Chondrocyte (in vitro differentiated cells): Measurements from ENCODE around the gene NDST3. TPM values are rescaled to one million over a fixed set of nuclear protein-coding genes. Genes with fewer than 3 reads are reported as not detected.

Source experiments
- DNase-seq: peaks from one replicate; pipeline ENCODE4 v3.0.0; 2021; ENCODE audit warnings: mixed read lengths, low spot score
- H3K27ac Mint-ChIP-seq: one replicate; pipeline ENCODE4 v1.8.0; 2021; ENCODE audit warnings: mild to moderate bottlenecking, moderate library complexity, mixed read lengths; ENCODE audit not compliant: unreplicated experiment
- H3K27me3 Mint-ChIP-seq: 2 replicates; pipeline ENCODE4 v1.8.0; 2021; ENCODE audit warnings: low read depth, mixed read lengths
- H3K36me3 Mint-ChIP-seq: 2 replicates; pipeline ENCODE4 v1.8.0; 2021; ENCODE audit warnings: low read depth, mixed read lengths
- H3K4me1 Mint-ChIP-seq: 2 replicates; pipeline ENCODE4 v1.8.0; 2021; ENCODE audit warnings: low read depth, mild to moderate bottlenecking, mixed read lengths
- H3K4me3 Mint-ChIP-seq: one replicate; pipeline ENCODE4 v1.8.0; 2021; ENCODE audit warnings: mild to moderate bottlenecking, moderate library complexity, mixed read lengths; ENCODE audit not compliant: unreplicated experiment
- H3K9me3 Mint-ChIP-seq: 2 replicates; pipeline ENCODE4 v1.8.0; 2021; ENCODE audit warnings: low read depth, mixed read lengths
- total RNA-seq: library from RNA; stranded (reverse); gene quantifications from 3 replicates; pipeline ENCODE4 v1.2.1, GENCODE V29; 2021
- TF ChIP-seq, protein P1 (sequence below): fragments of 200-600 bp; sonication (generic); IDR thresholded peaks from 2 replicates; pipeline ENCODE4 v1.5.0; 2021; ENCODE audit warnings: antibody characterized with exemption, mild to moderate bottlenecking, moderate library complexity

Gene NDST3
- total RNA-seq, 1 donor from 2014 or later: 1.3 TPM

DNA sequence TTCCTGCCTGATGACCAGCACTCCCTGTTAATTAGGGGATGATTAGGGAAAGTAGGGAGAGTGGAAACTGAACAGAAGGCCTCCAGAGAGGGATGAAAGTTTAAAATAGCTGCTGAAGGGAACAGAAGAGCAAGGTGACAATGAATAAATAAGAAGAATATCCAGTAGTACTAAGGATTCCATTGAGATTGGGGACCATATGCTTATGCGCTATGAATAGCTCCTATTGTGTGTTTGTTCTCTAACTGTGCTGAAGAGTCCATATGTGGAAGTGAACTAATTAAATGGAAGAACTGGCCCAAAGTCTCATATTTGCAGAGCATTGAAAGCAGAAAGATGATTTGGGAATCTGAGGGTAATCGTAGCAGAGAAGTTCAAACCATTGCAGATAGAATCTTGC lies 181.5 kb downstream of the NDST3 start:
- no peak for DNase-seq
- no peaks in the 10 kb centered on the region for H3K4me1 Mint-ChIP-seq
- TF ChIP-seq, protein P1, sequence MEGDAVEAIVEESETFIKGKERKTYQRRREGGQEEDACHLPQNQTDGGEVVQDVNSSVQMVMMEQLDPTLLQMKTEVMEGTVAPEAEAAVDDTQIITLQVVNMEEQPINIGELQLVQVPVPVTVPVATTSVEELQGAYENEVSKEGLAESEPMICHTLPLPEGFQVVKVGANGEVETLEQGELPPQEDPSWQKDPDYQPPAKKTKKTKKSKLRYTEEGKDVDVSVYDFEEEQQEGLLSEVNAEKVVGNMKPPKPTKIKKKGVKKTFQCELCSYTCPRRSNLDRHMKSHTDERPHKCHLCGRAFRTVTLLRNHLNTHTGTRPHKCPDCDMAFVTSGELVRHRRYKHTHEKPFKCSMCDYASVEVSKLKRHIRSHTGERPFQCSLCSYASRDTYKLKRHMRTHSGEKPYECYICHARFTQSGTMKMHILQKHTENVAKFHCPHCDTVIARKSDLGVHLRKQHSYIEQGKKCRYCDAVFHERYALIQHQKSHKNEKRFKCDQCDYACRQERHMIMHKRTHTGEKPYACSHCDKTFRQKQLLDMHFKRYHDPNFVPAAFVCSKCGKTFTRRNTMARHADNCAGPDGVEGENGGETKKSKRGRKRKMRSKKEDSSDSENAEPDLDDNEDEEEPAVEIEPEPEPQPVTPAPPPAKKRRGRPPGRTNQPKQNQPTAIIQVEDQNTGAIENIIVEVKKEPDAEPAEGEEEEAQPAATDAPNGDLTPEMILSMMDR: no peak
- no peaks in the 10 kb centered on the region for H3K27me3 Mint-ChIP-seq
- H3K4me3 Mint-ChIP-seq: no peak overlapping the region
- no peaks in the 10 kb centered on the region for H3K36me3 Mint-ChIP-seq
- no peak overlapping the region for H3K27ac Mint-ChIP-seq
- no peaks in the 10 kb centered on the region for H3K9me3 Mint-ChIP-seq

DNA sequence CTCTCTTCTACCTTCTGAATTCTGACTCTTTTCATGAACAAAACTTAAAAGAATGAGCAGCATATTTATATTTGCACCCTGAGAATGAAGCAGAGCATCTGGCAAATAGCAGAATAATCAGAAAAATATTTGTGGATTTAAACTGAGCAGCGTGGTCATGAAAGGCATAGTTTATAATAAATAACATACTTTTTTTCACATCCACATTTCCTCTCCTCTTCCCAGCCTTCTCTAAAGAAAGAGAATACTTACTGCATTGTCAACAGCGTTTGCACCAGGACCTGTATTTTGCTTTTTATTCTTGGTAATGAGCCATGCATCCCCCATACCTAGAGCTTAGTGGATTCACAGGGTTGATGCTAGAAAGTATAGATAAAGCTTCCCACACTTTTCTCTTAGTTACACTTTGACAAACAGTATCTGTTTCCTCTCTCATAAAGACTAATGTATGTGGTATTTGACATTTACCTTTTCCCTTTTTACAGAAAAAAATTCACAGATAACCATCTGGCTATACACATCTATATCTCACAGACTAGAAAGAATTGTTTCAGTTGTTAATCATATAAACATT lies 187.0 kb downstream of the NDST3 start:
- no peak overlapping the region for H3K27ac Mint-ChIP-seq
- H3K4me1 Mint-ChIP-seq: no peaks in the 10 kb centered on the region
- no peaks in the 10 kb centered on the region for H3K9me3 Mint-ChIP-seq
- TF ChIP-seq, protein P1: no peak
- no peaks in the 10 kb centered on the region for H3K27me3 Mint-ChIP-seq
- H3K4me3 Mint-ChIP-seq: no peak overlapping the region
- no peak for DNase-seq
- H3K36me3 Mint-ChIP-seq: no peaks in the 10 kb centered on the region

DNA sequence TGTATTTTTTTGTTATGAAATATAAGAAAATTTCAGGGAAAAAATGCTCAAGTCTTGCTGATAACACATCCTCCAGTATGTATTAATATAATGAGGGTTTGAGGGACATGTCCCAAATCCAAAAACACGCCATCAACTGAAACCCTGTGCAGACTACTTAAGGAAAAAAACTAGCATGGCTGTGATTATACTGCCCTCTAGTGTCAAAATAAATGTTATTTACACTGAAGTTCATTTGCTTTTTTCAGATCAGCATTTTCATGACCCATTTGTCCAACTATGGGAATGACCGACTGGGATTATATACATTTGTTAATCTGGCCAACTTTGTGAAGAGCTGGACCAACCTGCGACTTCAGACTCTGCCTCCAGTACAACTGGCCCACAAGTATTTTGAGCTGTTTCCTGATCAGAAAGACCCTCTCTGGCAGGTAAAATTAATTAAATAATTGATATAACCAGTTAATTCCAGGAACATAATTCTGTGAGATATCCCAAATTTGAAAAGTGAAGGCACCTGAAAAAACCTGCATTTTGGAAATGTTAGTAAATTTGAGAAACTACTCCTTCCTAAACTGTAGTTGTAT lies 190.1 kb downstream of the NDST3 start:
- Mint-ChIP-seq H3K27me3 (peaks cover 1% of the 10 kb centered on the region), H3K9me3 (no peaks in the 10 kb centered on the region), H3K4me1 (no peaks in the 10 kb centered on the region), H3K27ac (no peak overlapping the region), H3K4me3 (no peak overlapping the region), H3K36me3 (no peaks in the 10 kb centered on the region)
- TF ChIP-seq, protein P1: peak; percentile 92
- no peak for DNase-seq

DNA sequence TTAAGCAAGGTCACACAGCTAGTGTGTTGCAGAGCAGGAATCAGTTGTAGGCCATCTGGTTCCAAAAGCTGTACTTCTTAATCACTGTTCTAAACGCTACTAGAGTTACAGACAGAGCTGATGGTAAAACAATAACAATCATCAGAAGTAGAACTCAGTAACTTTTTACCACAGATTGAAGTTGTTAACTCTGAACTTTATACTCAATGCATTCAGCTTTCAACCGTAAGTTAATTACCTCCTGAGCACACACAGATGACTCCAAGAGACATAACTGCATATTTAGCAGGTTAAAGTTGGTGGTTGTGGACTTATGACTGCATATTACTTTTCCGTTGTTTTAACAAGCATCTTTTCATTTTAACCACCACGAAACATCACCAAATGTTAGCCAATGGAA lies 191.2 kb downstream of the NDST3 start:
- DNase-seq: no peak
- no peak overlapping the region for H3K4me3 Mint-ChIP-seq
- H3K36me3 Mint-ChIP-seq: no peaks in the 10 kb centered on the region

DNA sequence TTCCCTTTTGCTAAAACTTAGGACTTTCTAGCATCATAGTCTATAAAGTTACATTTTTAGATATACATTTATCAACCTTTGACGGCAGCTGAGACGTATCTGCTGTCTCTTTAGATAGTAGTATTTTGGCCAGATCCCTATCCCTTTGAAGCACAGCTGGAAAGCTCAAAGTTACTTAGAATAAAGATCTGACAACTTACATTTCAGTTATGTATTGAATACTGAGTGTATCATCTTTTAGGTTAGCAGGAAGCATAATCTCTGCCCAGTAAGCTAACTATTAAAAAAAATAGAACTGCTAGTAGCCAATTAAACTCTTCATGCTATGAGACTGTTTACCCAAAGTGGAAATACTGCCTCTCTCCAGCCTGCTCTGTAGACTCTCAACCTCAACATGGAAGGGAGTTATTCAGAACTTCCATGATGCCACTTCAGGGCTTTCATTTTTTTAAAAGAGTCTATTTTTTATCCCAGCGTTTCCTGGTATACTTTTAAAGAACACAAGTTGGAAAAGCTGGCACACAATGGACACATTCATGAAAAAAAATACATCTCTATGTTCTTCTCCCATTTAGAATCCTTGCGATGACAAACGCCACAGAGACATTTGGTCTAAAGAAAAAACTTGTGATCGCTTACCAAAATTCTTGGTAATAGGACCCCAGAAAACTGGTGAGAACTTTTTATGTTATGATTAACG lies 192.2 kb downstream of the NDST3 start:
- TF ChIP-seq, protein P1: no peak
- Mint-ChIP-seq H3K27me3 (peaks cover 1% of the 10 kb centered on the region), H3K9me3 (no peaks in the 10 kb centered on the region), H3K27ac (no peak overlapping the region), H3K4me1 (no peaks in the 10 kb centered on the region), H3K4me3 (no peak overlapping the region), H3K36me3 (no peaks in the 10 kb centered on the region)
- DNase-seq: no peak

More for the DNA sequence above, 191.2 kb downstream of the NDST3 start:
- Mint-ChIP-seq H3K27me3 (peaks cover 1% of the 10 kb centered on the region), H3K4me1 (no peaks in the 10 kb centered on the region), H3K9me3 (no peaks in the 10 kb centered on the region), H3K27ac (no peak overlapping the region)
- TF ChIP-seq, protein P1: no peak
